HepG2 (cell line): ENCODE results near the gene NGEF. TPM values are rescaled to one million over a fixed set of nuclear protein-coding genes. Genes with fewer than 3 reads are reported as not detected.

Experiments used
- AHDC1 ChIP-seq: sonication (generic); formaldehyde crosslinking; IDR thresholded peaks from 2 replicates; pipeline ENCODE4 v1.5.1; 2020; ENCODE audit warnings: mild to moderate bottlenecking, missing genetic modification reagents, borderline replicate concordance
- ATF5 ChIP-seq: sonication (generic); formaldehyde crosslinking; IDR thresholded peaks from 2 replicates; pipeline ENCODE4 v1.4.0; 2020; ENCODE audit warnings: mild to moderate bottlenecking, low read depth, missing genetic modification reagents
- CBX1 ChIP-seq: IDR thresholded peaks from one replicate; pipeline ENCODE4 v1.6.1; 2016; ENCODE audit warnings: antibody characterized with exemption, low read depth
- CCAR2 ChIP-seq: fragments of 200-400 bp; formaldehyde crosslinking; optimal IDR thresholded peaks from 2 replicates; pipeline ENCODE3; 2018; ENCODE audit warnings: low read depth, mild to moderate bottlenecking, low read length, moderate library complexity
- EEA1 ChIP-seq: sonication (generic); formaldehyde crosslinking; IDR thresholded peaks from 2 replicates; pipeline ENCODE4 v1.5.1; 2020; ENCODE audit warnings: mild to moderate bottlenecking, missing genetic modification reagents, borderline replicate concordance
- ELF3 ChIP-seq: IDR thresholded peaks from 2 replicates; pipeline ENCODE4 v1.6.1; 2016; ENCODE audit warnings: missing genetic modification reagents, missing compliant biosample characterization
- HBP1 ChIP-seq: IDR thresholded peaks from 2 replicates; pipeline ENCODE4 v1.6.1; 2016; ENCODE audit warnings: low read depth, control low read depth
- HES4 ChIP-seq: sonication (generic); formaldehyde crosslinking; IDR thresholded peaks from 2 replicates; pipeline ENCODE4 v1.9.0; 2021; ENCODE audit warnings: mild to moderate bottlenecking, missing genetic modification reagents, borderline replicate concordance
- HNF4G ChIP-seq, 2 experiments: sonication (generic) in 1 of 2; formaldehyde crosslinking in 1 of 2; IDR thresholded peaks; 2 replicates each; pipeline versions ENCODE4 v1.4.0 to v1.6.1; 2011 to 2020; ENCODE audit warnings: borderline replicate concordance in 2 of 2, low read depth in 2 of 2, mild to moderate bottlenecking in 2 of 2, low read length in 1 of 2, missing genetic modification reagents in 1 of 2, moderate library complexity in 1 of 2
- MLX ChIP-seq: IDR thresholded peaks from 2 replicates; pipeline ENCODE4 v1.6.1; 2016
- PCBP2 ChIP-seq: fragments of 200-400 bp; formaldehyde crosslinking; optimal IDR thresholded peaks from 2 replicates; pipeline ENCODE3; 2018; ENCODE audit warnings: low read length, low read depth; ENCODE audit not compliant: poor library complexity, severe bottlenecking
- PRDM15 ChIP-seq: sonication (generic); formaldehyde crosslinking; IDR thresholded peaks from 2 replicates; pipeline ENCODE4 v1.4.0; 2020; ENCODE audit warnings: missing genetic modification reagents
- RELA ChIP-seq: sonication (generic); formaldehyde crosslinking; IDR thresholded peaks from 2 replicates; pipeline ENCODE4 v1.4.0; 2020; ENCODE audit warnings: missing genetic modification reagents
- RFXANK ChIP-seq: IDR thresholded peaks from 2 replicates; pipeline ENCODE4 v1.6.1; 2016
- SRY ChIP-seq: sonication (generic); formaldehyde crosslinking; IDR thresholded peaks from 2 replicates; pipeline ENCODE4 v1.8.0; 2022; ENCODE audit warnings: mild to moderate bottlenecking, missing genetic modification reagents
- ZFY ChIP-seq: sonication (generic); formaldehyde crosslinking; IDR thresholded peaks from 2 replicates; pipeline ENCODE4 v1.4.0; 2020; ENCODE audit warnings: missing genetic modification reagents
- ZNF605 ChIP-seq: sonication (generic); formaldehyde crosslinking; IDR thresholded peaks from 2 replicates; pipeline ENCODE4 v1.8.0; 2022; ENCODE audit warnings: mild to moderate bottlenecking, missing genetic modification reagents
- ZNF749 ChIP-seq: sonication (generic); formaldehyde crosslinking; IDR thresholded peaks from 2 replicates; pipeline ENCODE4 v1.8.0; 2022; ENCODE audit warnings: mild to moderate bottlenecking, missing genetic modification reagents, moderate library complexity, borderline replicate concordance
- polyA plus RNA-seq, 8 experiments: library from polyadenylated mRNA; depleted of rRNA in 3 of 8; stranded (reverse) in 7 of 8; unstranded in 1 of 8; fragments of >200 nt; fragmentation: Illumina TruSeq in 4 of 8; extraction: Trizol in 4 of 8; gene quantifications; 2 replicates each; pipeline versions ENCODE4 v1.2.1 to v1.2.3, GENCODE V29; 2011 to 2016; ENCODE audit warnings: low read depth in 4 of 8, missing spikeins in 1 of 8, mixed read lengths in 1 of 8; ENCODE audit not compliant: insufficient read depth in 1 of 8
- total RNA-seq, 5 experiments: library from RNA; depleted of rRNA; stranded (reverse); fragments of >200 nt; fragmentation: Illumina TruSeq; extraction: Trizol; gene quantifications; 2 replicates each; pipeline ENCODE4 v1.2.3, GENCODE V29; 2016; ENCODE audit warnings: low read depth in 1 of 5

NGEF gene
- total and polyA plus RNA-seq, 2 of the 13 experiments (the other 11 are each of a cell fraction or from before 2014, with no cell fraction given), result 14.4 to 36.9 TPM

GRCh38 chr2:232857158-232857563, 155.9 kb downstream of the NGEF start (continued):
- TF ChIP-seq AHDC1 (CRISPR knock-in tag) (peak; percentile 85; the same call in 1 of the 2 replicates), EEA1 (no peak), RFXANK (CRISPR knock-in tag) (peak; percentile 90), RELA (0 out of 2 replicates have a peak, but pooled peaks have one; percentile 56), HBP1 (CRISPR knock-in tag) (no peak), CBX1 (peak; percentile 49), PRDM15 (CRISPR knock-in tag) (peak; percentile 61; the same call in 1 of the 2 replicates), ELF3 (CRISPR knock-in tag) (peak; percentile 79), PCBP2 (no peak), HES4 (no peak), MLX (peak; percentile 67; the same call in 1 of the 2 replicates), ZNF749 (CRISPR knock-in tag) (peak; percentile 34; the same call in 1 of the 2 replicates), HNF4G (IDR thresholded peaks at IDR 0.05; ENCODE audit: borderline replicate concordance, low read depth, low read length) (peak; percentile 83; the same call in 1 of the 2 replicates), HNF4G (CRISPR knock-in tag; IDR thresholded peaks at IDR 0.05; ENCODE audit: borderline replicate concordance, low read depth) (no peak; the same call in 1 of the 2 replicates), CCAR2 (peak; percentile 74), ZNF605 (peak; percentile 15; the same call in 1 of the 2 replicates), ATF5 (CRISPR knock-in tag) (no peak), SRY (CRISPR knock-in tag) (no peak), ZFY (CRISPR knock-in tag) (peak; percentile 60)
